GM12878 (cell line): ENCODE data around the gene RAD52. TPM values are rescaled to one million over a fixed set of nuclear protein-coding genes. Genes with fewer than 3 reads are reported as not detected.

Experiments
- BRCA1 ChIP-seq: IDR thresholded peaks from 2 replicates; pipeline ENCODE4 v1.6.1; 2011; ENCODE audit warnings: low read depth, low read length, improper control_type of control experiment
- EZH2 ChIP-seq: IDR thresholded peaks from 2 replicates; pipeline ENCODE4 v1.6.1; 2012; ENCODE audit warnings: low read depth, mild to moderate bottlenecking, control low read depth, inconsistent platforms, low read length, borderline replicate concordance; ENCODE audit not compliant: control insufficient read depth
- NR2C2 ChIP-seq: IDR thresholded peaks from 2 replicates; pipeline ENCODE4 v1.6.1; 2011; ENCODE audit warnings: borderline replicate concordance, low read depth; ENCODE audit not compliant: control insufficient read depth, insufficient read length
- PML ChIP-seq: IDR thresholded peaks from 2 replicates; pipeline ENCODE4 v1.6.1; 2012; ENCODE audit warnings: low read length, inconsistent platforms
- RB1 ChIP-seq: fragments of 450-650 bp; formaldehyde crosslinking; IDR thresholded peaks from 2 replicates; pipeline ENCODE4 v1.6.1; 2017; ENCODE audit warnings: mild to moderate bottlenecking, borderline replicate concordance
- REST ChIP-seq: IDR thresholded peaks from 2 replicates; pipeline ENCODE4 v1.6.1; 2012; ENCODE audit warnings: mild to moderate bottlenecking, low read depth, low read length
- SREBF1 ChIP-seq: IDR thresholded peaks from 2 replicates; pipeline ENCODE4 v1.6.1; 2012; ENCODE audit warnings: mild to moderate bottlenecking, low read length
- TCF12 ChIP-seq: IDR thresholded peaks from 2 replicates; pipeline ENCODE4 v1.6.1; 2011; ENCODE audit warnings: low read depth, mild to moderate bottlenecking, low read length
- ZNF592 ChIP-seq: fragments of 450-650 bp; IDR thresholded peaks from 2 replicates; pipeline ENCODE4 v1.6.1; 2017; ENCODE audit warnings: mild to moderate bottlenecking, moderate library complexity
- ZNF622 ChIP-seq: fragments of 450-650 bp; IDR thresholded peaks from 2 replicates; pipeline ENCODE4 v1.6.1; 2017; ENCODE audit warnings: mild to moderate bottlenecking, inconsistent platforms
- ZZZ3 ChIP-seq: IDR thresholded peaks from 2 replicates; pipeline ENCODE4 v1.6.1; 2011; ENCODE audit warnings: low read depth; ENCODE audit not compliant: control insufficient read depth, insufficient read length
- polyA plus RNA-seq, 11 experiments: library from polyadenylated mRNA; depleted of rRNA in 4 of 11; unstranded in 6 of 11; stranded (reverse) in 5 of 11; fragments of >200 nt; fragmentation: Nextera tagmentation in 4 of 11; fragmentation: Illumina TruSeq in 1 of 11; extraction: Ambion mirVana in 4 of 11; extraction: Trizol in 1 of 11; gene quantifications; 1 replicate in 1 of 11; 2 replicates in 10 of 11; pipeline versions ENCODE4 v1.2.1 to v1.2.3, GENCODE V29; 2011 to 2016; ENCODE audit warnings: inconsistent platforms in 2 of 11, missing spikeins in 2 of 11, low read depth in 1 of 11
- total RNA-seq, 4 experiments: library from RNA; depleted of rRNA in 3 of 4; stranded (reverse); fragments of >200 nt in 3 of 4; fragmentation: Illumina TruSeq in 1 of 4; extraction: Trizol in 1 of 4; gene quantifications; 2 replicates each; pipeline versions ENCODE4 v1.2.1 to v1.2.3, GENCODE V29; 2013 to 2021
- TF ChIP-seq, protein P1 (sequence below): fragments of 450-650 bp; IDR thresholded peaks from 2 replicates; pipeline ENCODE4 v1.6.1; 2018; ENCODE audit warnings: borderline replicate concordance, mild to moderate bottlenecking; ENCODE audit not compliant: partially characterized antibody
- TF ChIP-seq, protein P2 (sequence below): fragments of 450-650 bp; IDR thresholded peaks from 2 replicates; pipeline ENCODE4 v1.6.1; 2018; ENCODE audit warnings: mild to moderate bottlenecking, low read depth, moderate library complexity; ENCODE audit not compliant: partially characterized antibody
- TF ChIP-seq, protein P3 (sequence below): IDR thresholded peaks from 2 replicates; pipeline ENCODE4 v1.6.1; 2012; ENCODE audit warnings: low read depth, low read length, improper control_type of control experiment
- TF ChIP-seq, protein P4 (sequence below): IDR thresholded peaks from 2 replicates; pipeline ENCODE4 v1.6.1; 2012; ENCODE audit warnings: low read depth, low read length, improper control_type of control experiment

Gene RAD52
- total and polyA plus RNA-seq, 10 of the 15 experiments (the other 5 are each of a cell fraction or from before 2014, with no cell fraction given) = 2.0 to 15.7 (median 8.9) TPM

DNA sequence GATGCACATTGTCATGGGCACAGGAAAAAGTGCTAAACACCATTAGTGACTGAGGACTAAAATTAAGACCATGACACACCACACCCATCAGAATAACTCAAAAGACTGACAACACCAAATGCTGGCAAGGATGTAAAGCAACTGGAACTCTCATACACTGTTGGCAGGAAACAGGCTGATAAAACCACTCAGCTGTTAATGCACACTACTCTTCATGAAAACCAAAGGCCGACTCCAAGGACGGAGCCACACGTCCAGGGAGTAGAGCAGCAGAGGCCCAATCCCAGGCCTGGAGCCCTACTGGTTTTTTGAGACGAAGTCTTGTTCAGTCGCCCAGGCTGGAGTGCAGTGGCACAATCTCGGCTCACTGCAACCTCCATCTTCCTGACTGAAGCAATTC lies 6.4 kb downstream of the RAD52 start (continued):
- TF ChIP-seq, protein P1, sequence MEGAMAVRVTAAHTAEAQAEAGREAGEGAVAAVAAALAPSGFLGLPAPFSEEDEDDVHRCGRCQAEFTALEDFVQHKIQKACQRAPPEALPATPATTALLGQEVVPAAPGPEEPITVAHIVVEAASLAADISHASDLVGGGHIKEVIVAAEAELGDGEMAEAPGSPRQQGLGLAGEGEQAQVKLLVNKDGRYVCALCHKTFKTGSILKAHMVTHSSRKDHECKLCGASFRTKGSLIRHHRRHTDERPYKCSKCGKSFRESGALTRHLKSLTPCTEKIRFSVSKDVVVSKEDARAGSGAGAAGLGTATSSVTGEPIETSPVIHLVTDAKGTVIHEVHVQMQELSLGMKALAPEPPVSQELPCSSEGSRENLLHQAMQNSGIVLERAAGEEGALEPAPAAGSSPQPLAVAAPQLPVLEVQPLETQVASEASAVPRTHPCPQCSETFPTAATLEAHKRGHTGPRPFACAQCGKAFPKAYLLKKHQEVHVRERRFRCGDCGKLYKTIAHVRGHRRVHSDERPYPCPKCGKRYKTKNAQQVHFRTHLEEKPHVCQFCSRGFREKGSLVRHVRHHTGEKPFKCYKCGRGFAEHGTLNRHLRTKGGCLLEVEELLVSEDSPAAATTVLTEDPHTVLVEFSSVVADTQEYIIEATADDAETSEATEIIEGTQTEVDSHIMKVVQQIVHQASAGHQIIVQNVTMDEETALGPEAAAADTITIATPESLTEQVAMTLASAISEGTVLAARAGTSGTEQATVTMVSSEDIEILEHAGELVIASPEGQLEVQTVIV = no peak
- TF ChIP-seq SREBF1 = no peak
- TF ChIP-seq ZNF592 = no peak
- TF ChIP-seq, protein P2, sequence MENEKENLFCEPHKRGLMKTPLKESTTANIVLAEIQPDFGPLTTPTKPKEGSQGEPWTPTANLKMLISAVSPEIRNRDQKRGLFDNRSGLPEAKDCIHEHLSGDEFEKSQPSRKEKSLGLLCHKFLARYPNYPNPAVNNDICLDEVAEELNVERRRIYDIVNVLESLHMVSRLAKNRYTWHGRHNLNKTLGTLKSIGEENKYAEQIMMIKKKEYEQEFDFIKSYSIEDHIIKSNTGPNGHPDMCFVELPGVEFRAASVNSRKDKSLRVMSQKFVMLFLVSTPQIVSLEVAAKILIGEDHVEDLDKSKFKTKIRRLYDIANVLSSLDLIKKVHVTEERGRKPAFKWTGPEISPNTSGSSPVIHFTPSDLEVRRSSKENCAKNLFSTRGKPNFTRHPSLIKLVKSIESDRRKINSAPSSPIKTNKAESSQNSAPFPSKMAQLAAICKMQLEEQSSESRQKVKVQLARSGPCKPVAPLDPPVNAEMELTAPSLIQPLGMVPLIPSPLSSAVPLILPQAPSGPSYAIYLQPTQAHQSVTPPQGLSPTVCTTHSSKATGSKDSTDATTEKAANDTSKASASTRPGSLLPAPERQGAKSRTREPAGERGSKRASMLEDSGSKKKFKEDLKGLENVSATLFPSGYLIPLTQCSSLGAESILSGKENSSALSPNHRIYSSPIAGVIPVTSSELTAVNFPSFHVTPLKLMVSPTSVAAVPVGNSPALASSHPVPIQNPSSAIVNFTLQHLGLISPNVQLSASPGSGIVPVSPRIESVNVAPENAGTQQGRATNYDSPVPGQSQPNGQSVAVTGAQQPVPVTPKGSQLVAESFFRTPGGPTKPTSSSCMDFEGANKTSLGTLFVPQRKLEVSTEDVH = no peak
- TF ChIP-seq PML = no peak
- no peak for TF ChIP-seq ZZZ3
- TF ChIP-seq, protein P3, sequence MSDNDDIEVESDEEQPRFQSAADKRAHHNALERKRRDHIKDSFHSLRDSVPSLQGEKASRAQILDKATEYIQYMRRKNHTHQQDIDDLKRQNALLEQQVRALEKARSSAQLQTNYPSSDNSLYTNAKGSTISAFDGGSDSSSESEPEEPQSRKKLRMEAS = no peak
- no peak for TF ChIP-seq REST
- TF ChIP-seq RB1 = no peak
- no peak for TF ChIP-seq ZNF622
- TF ChIP-seq, protein P4, sequence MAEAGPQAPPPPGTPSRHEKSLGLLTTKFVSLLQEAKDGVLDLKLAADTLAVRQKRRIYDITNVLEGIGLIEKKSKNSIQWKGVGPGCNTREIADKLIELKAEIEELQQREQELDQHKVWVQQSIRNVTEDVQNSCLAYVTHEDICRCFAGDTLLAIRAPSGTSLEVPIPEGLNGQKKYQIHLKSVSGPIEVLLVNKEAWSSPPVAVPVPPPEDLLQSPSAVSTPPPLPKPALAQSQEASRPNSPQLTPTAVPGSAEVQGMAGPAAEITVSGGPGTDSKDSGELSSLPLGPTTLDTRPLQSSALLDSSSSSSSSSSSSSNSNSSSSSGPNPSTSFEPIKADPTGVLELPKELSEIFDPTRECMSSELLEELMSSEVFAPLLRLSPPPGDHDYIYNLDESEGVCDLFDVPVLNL = no peak
- TF ChIP-seq BRCA1 = no peak
- TF ChIP-seq NR2C2 = no peak
- TF ChIP-seq TCF12 = no peak
- TF ChIP-seq EZH2 = no peak
